Measurements from ENCODE around the gene MT1M. TPM values are rescaled to one million over a fixed set of nuclear protein-coding genes. Genes with fewer than 3 reads are reported as not detected.

Gene MT1M
- total and polyA plus RNA-seq, 2 experiments from 2014 or later, result 1.1 to 4.7 TPM

DNA sequence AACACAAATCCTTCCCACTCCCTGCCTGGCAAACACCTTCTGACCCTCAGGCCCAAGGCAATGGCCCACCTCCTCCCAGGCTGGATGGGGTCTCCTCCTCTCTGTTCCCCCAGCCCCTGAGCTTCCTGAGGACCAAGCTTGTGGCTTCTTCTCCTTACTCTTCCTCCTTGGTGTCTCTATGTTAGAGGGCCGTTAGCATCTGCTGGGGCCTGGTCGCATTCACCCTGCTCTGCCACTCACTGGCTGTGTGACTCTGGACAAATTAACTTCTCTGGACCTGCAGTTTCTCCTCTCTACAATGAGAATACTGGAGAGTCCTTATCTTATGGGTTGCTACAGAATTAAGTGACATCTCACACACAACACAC, 24.8 kb upstream of the MT1M start (continued):
- no peak for TF ChIP-seq EZH2phosphoT487 (IDR thresholded peaks at IDR 0.05; ENCODE audit: unreplicated experiment)
- TF ChIP-seq, protein P1, sequence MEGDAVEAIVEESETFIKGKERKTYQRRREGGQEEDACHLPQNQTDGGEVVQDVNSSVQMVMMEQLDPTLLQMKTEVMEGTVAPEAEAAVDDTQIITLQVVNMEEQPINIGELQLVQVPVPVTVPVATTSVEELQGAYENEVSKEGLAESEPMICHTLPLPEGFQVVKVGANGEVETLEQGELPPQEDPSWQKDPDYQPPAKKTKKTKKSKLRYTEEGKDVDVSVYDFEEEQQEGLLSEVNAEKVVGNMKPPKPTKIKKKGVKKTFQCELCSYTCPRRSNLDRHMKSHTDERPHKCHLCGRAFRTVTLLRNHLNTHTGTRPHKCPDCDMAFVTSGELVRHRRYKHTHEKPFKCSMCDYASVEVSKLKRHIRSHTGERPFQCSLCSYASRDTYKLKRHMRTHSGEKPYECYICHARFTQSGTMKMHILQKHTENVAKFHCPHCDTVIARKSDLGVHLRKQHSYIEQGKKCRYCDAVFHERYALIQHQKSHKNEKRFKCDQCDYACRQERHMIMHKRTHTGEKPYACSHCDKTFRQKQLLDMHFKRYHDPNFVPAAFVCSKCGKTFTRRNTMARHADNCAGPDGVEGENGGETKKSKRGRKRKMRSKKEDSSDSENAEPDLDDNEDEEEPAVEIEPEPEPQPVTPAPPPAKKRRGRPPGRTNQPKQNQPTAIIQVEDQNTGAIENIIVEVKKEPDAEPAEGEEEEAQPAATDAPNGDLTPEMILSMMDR (conservative IDR thresholded peaks at IDR 0.05; ENCODE audit: low read depth in 2 of 2), result no peak

DNA sequence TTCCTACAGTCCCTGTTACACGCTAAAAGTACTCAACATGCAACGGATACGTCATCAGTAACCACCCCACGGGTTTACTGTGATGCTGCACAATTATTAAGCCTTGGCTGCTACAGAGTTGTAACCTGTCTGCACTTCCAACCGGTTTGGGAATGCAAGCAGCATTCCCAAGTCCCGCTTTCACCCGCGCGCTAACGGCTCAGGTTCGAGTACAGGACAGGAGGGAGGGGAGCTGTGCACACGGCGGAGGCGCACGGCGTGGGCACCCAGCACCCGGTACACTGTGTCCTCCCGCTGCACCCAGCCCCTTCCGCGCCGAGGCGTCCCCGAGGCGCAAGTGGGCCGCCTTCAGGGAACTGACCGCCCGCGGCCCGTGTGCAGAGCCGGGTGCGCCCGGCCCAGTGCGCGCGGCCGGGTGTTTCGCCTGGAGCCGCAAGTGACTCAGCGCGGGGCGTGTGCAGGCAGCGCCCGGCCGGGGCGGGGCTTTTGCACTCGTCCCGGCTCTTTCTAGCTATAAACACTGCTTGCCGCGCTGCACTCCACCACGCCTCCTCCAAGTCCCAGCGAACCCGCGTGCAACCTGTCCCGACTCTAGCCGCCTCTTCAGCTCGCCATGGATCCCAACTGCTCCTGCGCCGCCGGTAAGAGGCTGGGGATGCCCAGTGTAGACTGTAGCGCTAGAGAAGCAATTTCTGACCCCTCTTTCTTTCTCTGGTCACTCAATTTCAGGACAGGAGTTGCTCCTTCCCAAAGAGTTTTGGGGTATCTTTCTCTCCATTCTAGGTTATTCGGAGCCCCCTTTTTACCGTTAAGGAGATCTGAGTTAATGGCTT, 24.2 kb upstream of the MT1M start, which contains the start of gene MT2A:
MT2A (plus strand) TSS at position 542 of the 833 bp plus-strand sequence; CDS start at position 614, 72 bp downstream.
- Histone ChIP-seq H3K4me1 (ENCODE audit: insufficient read depth) (peaks cover 22% of the 10 kb centered on the region), H3K79me2 (replicated peaks; ENCODE audit: insufficient read depth) (no peaks in the 10 kb centered on the region), H3K27ac (ENCODE audit: low read depth) (no peak within 1 kb of the TSS), H4K20me1 (replicated peaks; ENCODE audit: insufficient read depth) (no peaks in the 10 kb centered on the region), H3F3A (replicated peaks; ENCODE audit: low read depth) (peaks cover 14% of the 10 kb centered on the region; the same call in 1 of the 2 replicates), H3K27me3 (ENCODE audit: insufficient read depth) (peaks cover 75% of the 10 kb centered on the region), H3K4me2 (peak within 1 kb of the TSS; percentile 74), H3K36me3 (ENCODE audit: insufficient read depth) (no peaks in the 10 kb centered on the region), H3K4me3 (peak within 1 kb of the TSS; percentile 51), H3K9me2 (ENCODE audit: insufficient read depth) (no peaks in the 10 kb centered on the region), H2AFZ (peak within 1 kb of the TSS; percentile 80)
- H3K27me3 Mint-ChIP-seq (ENCODE audit: insufficient read depth, low read depth, poor library complexity), result peaks cover 43% of the 10 kb centered on the region
- TF ChIP-seq POLR2AphosphoS5 (IDR thresholded peaks at IDR 0.05; ENCODE audit: low read depth) (peak; percentile 44; the same call in 1 of the 2 replicates), ZNF331 (CRISPR knock-in tag; IDR thresholded peaks at IDR 0.05; ENCODE audit: low read depth) (no peak), EZH2 (IDR thresholded peaks at IDR 0.05; ENCODE audit: low read depth, unreplicated experiment) (peak; percentile 37), CREB1 (CRISPR knock-in tag; IDR thresholded peaks at IDR 0.05; ENCODE audit: low read depth) (no peak)
- no peak within 1 kb of the TSS; the same call in 1 of the 2 replicates for H3K27ac Mint-ChIP-seq
- no peaks in the 10 kb centered on the region for H3K9me3 Mint-ChIP-seq
- ATAC-seq (peak; percentile 89), DNase-seq (ENCODE audit: low spot score) (peak; percentile 93)
- H3K36me3 Mint-ChIP-seq (ENCODE audit: low read depth), result peaks cover 9% of the 10 kb centered on the region; the same call in 2 of the 3 replicates
- H3K4me3 Mint-ChIP-seq, result peak within 1 kb of the TSS; percentile 89
- peaks cover 34% of the 10 kb centered on the region for H3K4me1 Mint-ChIP-seq

DNA sequence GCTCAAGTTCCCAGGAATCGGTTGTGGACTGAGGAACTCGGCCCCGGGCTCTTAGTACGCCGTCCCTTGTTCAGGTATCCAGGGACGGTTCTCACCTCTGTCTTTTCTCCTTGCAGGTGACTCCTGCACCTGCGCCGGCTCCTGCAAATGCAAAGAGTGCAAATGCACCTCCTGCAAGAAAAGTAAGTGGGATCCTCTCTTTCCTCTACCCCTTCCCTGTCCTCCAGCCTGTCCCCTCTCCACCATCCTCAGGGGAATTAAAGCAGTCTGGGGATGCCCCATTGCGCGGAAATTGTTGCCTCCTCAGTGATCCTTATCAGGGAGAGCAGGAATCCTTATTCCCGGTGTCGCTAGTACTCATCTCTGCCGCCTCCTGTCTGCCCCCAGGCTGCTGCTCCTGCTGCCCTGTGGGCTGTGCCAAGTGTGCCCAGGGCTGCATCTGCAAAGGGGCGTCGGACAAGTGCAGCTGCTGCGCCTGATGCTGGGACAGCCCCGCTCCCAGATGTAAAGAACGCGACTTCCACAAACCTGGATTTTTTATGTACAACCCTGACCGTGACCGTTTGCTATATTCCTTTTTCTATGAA, 23.5 kb upstream of the MT1M start:
- H3K27ac Mint-ChIP-seq, result no peak overlapping the region
- ATAC-seq, result peak; percentile 11
- peaks cover 9% of the 10 kb centered on the region; the same call in 2 of the 3 replicates for H3K36me3 Mint-ChIP-seq (ENCODE audit: low read depth)
- H3K79me2 ChIP-seq (replicated peaks; ENCODE audit: insufficient read depth), result no peaks in the 10 kb centered on the region
- H3K27me3 Mint-ChIP-seq (ENCODE audit: insufficient read depth, low read depth, poor library complexity), result peaks cover 43% of the 10 kb centered on the region
- peaks cover 34% of the 10 kb centered on the region for H3K4me1 Mint-ChIP-seq
- H3K9me3 Mint-ChIP-seq, result no peaks in the 10 kb centered on the region
- peak overlapping the region; percentile 80 for H2AFZ ChIP-seq
- H3K4me1 ChIP-seq (ENCODE audit: insufficient read depth), result peaks cover 27% of the 10 kb centered on the region
- H4K20me1 ChIP-seq (replicated peaks; ENCODE audit: insufficient read depth), result no peaks in the 10 kb centered on the region
- H3K27ac ChIP-seq (ENCODE audit: low read depth), result no peak overlapping the region
- peak overlapping the region; percentile 51 for H3K4me3 ChIP-seq
- TF ChIP-seq JUNB (IDR thresholded peaks at IDR 0.05; ENCODE audit: unreplicated experiment) (no peak), EZH2 (IDR thresholded peaks at IDR 0.05; ENCODE audit: low read depth, unreplicated experiment) (peak; percentile 58)
- H3K27me3 ChIP-seq (ENCODE audit: insufficient read depth), result peaks cover 81% of the 10 kb centered on the region
- peak overlapping the region; percentile 89 for H3K4me3 Mint-ChIP-seq
- peaks cover 14% of the 10 kb centered on the region; the same call in 1 of the 2 replicates for H3F3A ChIP-seq (replicated peaks; ENCODE audit: low read depth)
- H3K4me2 ChIP-seq, result peak overlapping the region; percentile 74
- no peaks in the 10 kb centered on the region for H3K36me3 ChIP-seq (ENCODE audit: insufficient read depth)
- no peaks in the 10 kb centered on the region for H3K9me2 ChIP-seq (ENCODE audit: insufficient read depth)
- DNase-seq (ENCODE audit: low spot score), result no peak

All from GM23338 (cell line).